Left lung (tissue), 10 donors: Measurements from ENCODE around the gene EED. TPM values are rescaled to one million over a fixed set of nuclear protein-coding genes. Genes with fewer than 3 reads are reported as not detected.
"Not testable (repeated sequence)": the region's sequence is repeated elsewhere in the genome, so short reads cannot be mapped to it uniquely, and the experiment has no call there.

Experiments
- ATAC-seq: fragments of 200-7000 bp; cut with Tn5 transposase; one replicate; pipeline ENCODE4 v1.9.1; 2020; ENCODE audit warnings: moderate library complexity
- DNase-seq, 4 donors: peaks; one replicate each; pipeline ENCODE4 v3.0.0-alpha.2; 2013 to 2020
- H3K27ac ChIP-seq, 2 donors: fragments of 200-600 bp; sonication (generic) in 1 of 2; one replicate each; pipeline versions ENCODE4 v1.5.0 to v1.8.0; 2020 to 2021
- H3K27me3 ChIP-seq, 2 donors: fragments of 200-600 bp; sonication (generic) in 1 of 2; one replicate each; pipeline versions ENCODE4 v1.5.0 to v1.8.0; 2020 to 2021
- H3K36me3 ChIP-seq, 2 donors: fragments of 200-600 bp; sonication (generic) in 1 of 2; one replicate each; pipeline versions ENCODE4 v1.5.0 to v1.8.0; 2020 to 2021
- H3K4me1 ChIP-seq, 2 donors: fragments of 200-600 bp; one replicate each; pipeline ENCODE4 v1.8.0; 2021
- H3K4me3 ChIP-seq, 2 donors: fragments of 200-600 bp; sonication (generic) in 1 of 2; one replicate each; pipeline versions ENCODE4 v1.5.0 to v1.8.0; 2020 to 2021; ENCODE audit warnings: mild to moderate bottlenecking in 1 of 2
- H3K9me3 ChIP-seq, 2 donors: fragments of 200-600 bp; sonication (generic) in 1 of 2; one replicate each; pipeline versions ENCODE4 v1.5.0 to v1.8.0; 2020 to 2021
- CTCF ChIP-seq, 2 donors: fragments of 200-600 bp; sonication (generic) in 1 of 2; IDR thresholded peaks; one replicate each; pipeline versions ENCODE4 v1.5.0 to v1.8.0; 2021; ENCODE audit warnings: antibody characterized with exemption in 2 of 2
- intact Hi-C, 2 donors: fragments of 100-400 bp; cut with DNase I; formaldehyde crosslinking; loops; one replicate each; pipeline versions ENCODE4 v1.11.2 to v1.14.2; 2022
- polyA plus RNA-seq, 6 donors: library from polyadenylated mRNA; unstranded; fragments of 120-200 nt; gene quantifications; one replicate each; pipeline ENCODE4 v1.2.1, GENCODE V29; 2013; ENCODE audit not compliant: insufficient read length in 6 of 6
- total RNA-seq, 2 donors: library from RNA; stranded (reverse); fragmentation: NEBNext Ultra II Directional; extraction: Animal tissue kit (Norgen Biotek cat#: 25700); gene quantifications; one replicate each; pipeline ENCODE4 v1.2.1, GENCODE V29; 2021
- donor health status: DM: no; HTN: yes; CAD: no.
- donor health status: DM: no; HTN: no; CAD: no.

Gene EED
- total and polyA plus RNA-seq, 8 donors, result 20.3 to 48.2 (median 37.7) TPM

GRCh38 chr11:86222081-86222480 lies 22.5 kb upstream of the EED start:
- DNase-seq (no peak), ATAC-seq (no peak)
- Histone ChIP-seq H3K9me3 (no peaks in the 10 kb centered on the region), H3K27ac (no peak overlapping the region), H3K4me3 (no peak overlapping the region), H3K4me1 (peaks cover 0 to 13% of the 10 kb centered on the region in 2 donors), H3K36me3 (no peaks in the 10 kb centered on the region), H3K27me3 (no peaks in the 10 kb centered on the region)
- intact Hi-C loops, result no loop called here
- TF ChIP-seq CTCF (IDR thresholded peaks at IDR 0.05), result no peak

- H3K36me3 ChIP-seq, H3K9me3 ChIP-seq, intact Hi-C loops, H3K27ac ChIP-seq, DNase-seq, ATAC-seq, H3K4me1 ChIP-seq, H3K27me3 ChIP-seq, H3K4me3 ChIP-seq: not testable (repeated sequence)
These were observed 20.0 kb upstream of the EED start for GRCh38 chr11:86224575-86224974.

GRCh38 chr11:86225344-86225743 lies 19.2 kb upstream of the EED start:
- H3K9me3 ChIP-seq, H3K4me3 ChIP-seq, ATAC-seq, H3K36me3 ChIP-seq, DNase-seq, H3K27ac ChIP-seq, H3K27me3 ChIP-seq, intact Hi-C loops, H3K4me1 ChIP-seq: not testable (repeated sequence)

- no peak for TF ChIP-seq CTCF (IDR thresholded peaks at IDR 0.05)
- Histone ChIP-seq H3K4me3 (no peak overlapping the region), H3K36me3 (no peaks in the 10 kb centered on the region), H3K27me3 (no peaks in the 10 kb centered on the region), H3K4me1 (no peaks in the 10 kb centered on the region), H3K27ac (no peak overlapping the region), H3K9me3 (no peaks in the 10 kb centered on the region)
- no peak for DNase-seq
- ATAC-seq, result no peak
- intact Hi-C loops, result no loop called here
These were observed 16.1 kb upstream of the EED start for GRCh38 chr11:86228269-86229038.

- H3K27ac ChIP-seq, H3K27me3 ChIP-seq, H3K36me3 ChIP-seq, DNase-seq, ATAC-seq, H3K4me3 ChIP-seq, H3K9me3 ChIP-seq, H3K4me1 ChIP-seq, intact Hi-C loops: not testable (repeated sequence)
These were observed 15.6 kb upstream of the EED start for GRCh38 chr11:86229039-86229330.

GRCh38 chr11:86230179-86230804 lies 14.3 kb upstream of the EED start:
- peaks cover 0 to 5% of the 10 kb centered on the region in 2 donors for H3K27me3 ChIP-seq
- no peaks in the 10 kb centered on the region for H3K4me1 ChIP-seq
- no peak overlapping the region for H3K4me3 ChIP-seq
- no peak for TF ChIP-seq CTCF (IDR thresholded peaks at IDR 0.05)
- DNase-seq, result no peak
- no peak overlapping the region for H3K27ac ChIP-seq
- no peaks in the 10 kb centered on the region for H3K9me3 ChIP-seq
- intact Hi-C loops, result no loop called here
- no peaks in the 10 kb centered on the region for H3K36me3 ChIP-seq
- ATAC-seq, result no peak
